GM18861 (cell line): ENCODE data around the gene CCDC192.

ENCODE experiments used
- ATAC-seq: cut with Tn5 transposase; IDR thresholded peaks from one replicate; pipeline ENCODE4 v1.9.1; 2021; ENCODE audit not compliant: unreplicated experiment

CCDC192 gene

GRCh38 chr5:127970081-127970480, 266.9 kb downstream of the CCDC192 start:
- ATAC-seq, result no peak

- no peak for ATAC-seq
Measured at GRCh38 chr5:127970854-127971425, 267.7 kb downstream of the CCDC192 start.

GRCh38 chr5:127975961-127976360, 272.8 kb downstream of the CCDC192 start:
- ATAC-seq, result no peak

- no peak for ATAC-seq
Measured at GRCh38 chr5:127976525-127976924, 273.3 kb downstream of the CCDC192 start.

GRCh38 chr5:127976991-127977717, 274.0 kb downstream of the CCDC192 start:
- no peak for ATAC-seq

- ATAC-seq, result no peak
Measured at GRCh38 chr5:127978738-127979300, 275.6 kb downstream of the CCDC192 start.

GRCh38 chr5:127979475-127979874, 276.3 kb downstream of the CCDC192 start:
- ATAC-seq, result no peak

- no peak for ATAC-seq
Measured at GRCh38 chr5:127980843-127981242, 277.7 kb downstream of the CCDC192 start.

- no peak for ATAC-seq
Measured at GRCh38 chr5:127981498-127981897, 278.3 kb downstream of the CCDC192 start.

- ATAC-seq, result no peak
Measured at GRCh38 chr5:127985811-127986325, 282.7 kb downstream of the CCDC192 start.

GRCh38 chr5:127987354-127988145, 284.4 kb downstream of the CCDC192 start:
- ATAC-seq, result no peak

GRCh38 chr5:127988146-127988760, 285.1 kb downstream of the CCDC192 start:
- ATAC-seq, result no peak
